Measurements from ENCODE around the gene OR4E1. TPM values are rescaled to one million over a fixed set of nuclear protein-coding genes. Genes with fewer than 3 reads are reported as not detected.

OR4E1 gene
- total and polyA plus RNA-seq, 8 donors: not detected

GRCh38 chr14:21711360-21711961, 37.8 kb upstream of the OR4E1 start:
- FAIRE-seq (peak; percentile 45), DNase-seq (peak in 1 of 6 donors; percentile 14), ATAC-seq (peak in 3 of 4 donors; percentile 74 to 78 (median 76))
- TF ChIP-seq, protein P1, sequence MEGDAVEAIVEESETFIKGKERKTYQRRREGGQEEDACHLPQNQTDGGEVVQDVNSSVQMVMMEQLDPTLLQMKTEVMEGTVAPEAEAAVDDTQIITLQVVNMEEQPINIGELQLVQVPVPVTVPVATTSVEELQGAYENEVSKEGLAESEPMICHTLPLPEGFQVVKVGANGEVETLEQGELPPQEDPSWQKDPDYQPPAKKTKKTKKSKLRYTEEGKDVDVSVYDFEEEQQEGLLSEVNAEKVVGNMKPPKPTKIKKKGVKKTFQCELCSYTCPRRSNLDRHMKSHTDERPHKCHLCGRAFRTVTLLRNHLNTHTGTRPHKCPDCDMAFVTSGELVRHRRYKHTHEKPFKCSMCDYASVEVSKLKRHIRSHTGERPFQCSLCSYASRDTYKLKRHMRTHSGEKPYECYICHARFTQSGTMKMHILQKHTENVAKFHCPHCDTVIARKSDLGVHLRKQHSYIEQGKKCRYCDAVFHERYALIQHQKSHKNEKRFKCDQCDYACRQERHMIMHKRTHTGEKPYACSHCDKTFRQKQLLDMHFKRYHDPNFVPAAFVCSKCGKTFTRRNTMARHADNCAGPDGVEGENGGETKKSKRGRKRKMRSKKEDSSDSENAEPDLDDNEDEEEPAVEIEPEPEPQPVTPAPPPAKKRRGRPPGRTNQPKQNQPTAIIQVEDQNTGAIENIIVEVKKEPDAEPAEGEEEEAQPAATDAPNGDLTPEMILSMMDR (IDR thresholded peaks at IDR 0.05): peak; percentile 44 to 74 (median 68)
- intact Hi-C loops (cut with DNase I): no loop called here
- Histone ChIP-seq H3K36me3 (no peaks in the 10 kb centered on the region), H3K4me1 (no peaks in the 10 kb centered on the region), H3K9me3 (no peaks in the 10 kb centered on the region), H3K4me3 (no peak overlapping the region), H3K27ac (no peak overlapping the region), H3K27me3 (no peaks in the 10 kb centered on the region)
- WGBS, 2 donors: 12 to 14% methylated on average over 3 of the region's 3 CpGs

- Histone ChIP-seq H3K4me1 (no peaks in the 10 kb centered on the region), H3K27me3 (no peaks in the 10 kb centered on the region), H3K36me3 (no peaks in the 10 kb centered on the region), H3K4me3 (no peak overlapping the region), H3K27ac (no peak overlapping the region), H3K9me3 (no peaks in the 10 kb centered on the region)
- TF ChIP-seq, protein P1 (IDR thresholded peaks at IDR 0.05): no peak
- FAIRE-seq: no peak
- no peak for DNase-seq
- intact Hi-C loops (cut with DNase I): no loop called here
- no peak for ATAC-seq
These were observed 30.7 kb upstream of the OR4E1 start for GRCh38 chr14:21704338-21704737.

- intact Hi-C loops (cut with DNase I): no loop called here
- H3K27ac ChIP-seq: no peak overlapping the region
- no peak overlapping the region for H3K4me3 ChIP-seq
- no peaks in the 10 kb centered on the region for H3K9me3 ChIP-seq
- no peak for DNase-seq
- H3K4me1 ChIP-seq: no peaks in the 10 kb centered on the region
- TF ChIP-seq, protein P1 (IDR thresholded peaks at IDR 0.05): no peak
- WGBS, 2 donors: 46 to 50% methylated on average over 2 of the region's 2 CpGs
- ATAC-seq: no peak
- no peaks in the 10 kb centered on the region for H3K27me3 ChIP-seq
- no peaks in the 10 kb centered on the region for H3K36me3 ChIP-seq
- FAIRE-seq: no peak
These were observed 30.0 kb upstream of the OR4E1 start for GRCh38 chr14:21703357-21704326.

DNA sequence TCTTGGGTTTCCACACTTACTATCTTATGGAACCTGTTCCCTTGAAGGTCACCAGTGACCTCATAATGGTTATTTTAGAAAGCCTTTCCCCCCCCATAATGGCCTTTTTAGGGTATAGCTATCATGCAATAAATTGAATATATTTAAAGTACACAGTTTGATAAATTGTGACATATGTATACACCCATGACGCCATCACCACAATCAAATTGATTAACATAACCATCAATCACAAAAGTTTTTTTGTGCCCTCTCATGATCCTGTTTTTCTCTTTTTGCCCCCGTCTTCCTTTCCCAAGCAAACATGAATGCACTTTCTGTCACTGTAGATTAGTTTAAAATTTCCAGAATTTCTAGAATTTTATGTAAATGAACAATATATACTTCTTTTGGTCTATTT, 28.7 kb upstream of the OR4E1 start:
- FAIRE-seq: no peak
- H3K36me3 ChIP-seq: no peaks in the 10 kb centered on the region

More for the DNA sequence above, 28.7 kb upstream of the OR4E1 start:
- no peaks in the 10 kb centered on the region for H3K27me3 ChIP-seq
- 45 to 50% methylated on average over 2 of the region's 2 CpGs for WGBS, 2 donors
- no peak overlapping the region for H3K4me3 ChIP-seq
- intact Hi-C loops (cut with DNase I): no loop called here
- H3K4me1 ChIP-seq: no peaks in the 10 kb centered on the region
- DNase-seq (no peak), ATAC-seq (no peak)
- no peak overlapping the region for H3K27ac ChIP-seq
- H3K9me3 ChIP-seq: no peaks in the 10 kb centered on the region
- TF ChIP-seq, protein P1 (IDR thresholded peaks at IDR 0.05): no peak
